ENCODE measurements around the gene MRPL21. TPM values are rescaled to one million over a fixed set of nuclear protein-coding genes. Genes with fewer than 3 reads are reported as not detected.

The MRPL21 gene
- total RNA-seq, 2 donors from 2014 or later: 41.1 to 76.9 TPM

DNA sequence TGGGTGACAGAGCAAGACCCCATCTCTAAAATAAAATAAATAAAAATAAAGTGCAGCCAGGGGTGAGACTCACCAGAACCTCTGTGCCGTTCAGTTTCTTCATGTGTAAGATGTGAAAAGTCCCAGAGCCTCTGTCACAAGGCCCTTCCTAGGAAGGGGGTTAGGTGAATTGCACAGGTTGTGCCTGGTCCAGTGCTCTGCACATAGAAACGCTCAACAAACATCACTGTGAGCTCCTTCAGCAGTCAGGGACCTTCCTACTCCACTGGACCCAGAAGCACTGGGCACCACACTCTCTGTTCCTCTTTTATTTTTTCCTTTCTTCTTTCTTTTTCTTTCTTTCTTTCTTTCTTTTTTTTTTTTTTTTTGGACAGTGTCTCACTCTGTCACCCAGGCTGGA lies 22.3 kb downstream of the MRPL21 start:
- H3K27me3 ChIP-seq (replicated peaks; ENCODE audit: insufficient read depth): no peaks in the 10 kb centered on the region
- no peak for TF ChIP-seq POLR2AphosphoS5 (IDR thresholded peaks at IDR 0.05)
- no peak for TF ChIP-seq CTCF (IDR thresholded peaks at IDR 0.05)
- no peak for TF ChIP-seq POLR2A (IDR thresholded peaks at IDR 0.05)
- no peaks in the 10 kb centered on the region for H3K9me3 ChIP-seq
- 98% methylated on average over 2 of the region's 2 CpGs for WGBS
- intact Hi-C loops (cut with DNase I): no loop called here
- no peak for DNase-seq (ENCODE audit: low spot score)
- H3K36me3 ChIP-seq: no peaks in the 10 kb centered on the region
- H3K27ac ChIP-seq: no peak overlapping the region
- no peaks in the 10 kb centered on the region for H3K4me1 ChIP-seq (replicated peaks)
- H3K4me3 ChIP-seq: no peak overlapping the region

DNA sequence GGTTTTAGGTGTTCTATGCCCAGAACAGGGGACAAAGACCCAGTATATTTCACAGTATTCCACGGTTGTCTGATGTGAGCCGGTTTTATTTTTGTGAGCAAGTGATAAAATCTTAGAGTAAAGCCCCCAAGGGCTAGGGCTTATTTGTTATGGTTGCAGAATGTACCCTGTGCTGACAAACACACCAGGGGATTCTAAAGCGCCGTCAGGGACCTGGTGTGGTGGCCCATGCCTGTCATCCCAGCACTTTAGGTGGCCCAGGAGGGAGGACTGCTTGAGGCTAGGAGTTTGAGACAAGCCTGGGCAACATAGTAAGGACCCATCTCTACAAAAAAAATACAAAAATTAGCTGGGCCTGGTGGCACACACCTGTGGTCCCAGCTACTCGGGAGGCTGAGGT lies 22.8 kb downstream of the MRPL21 start:
- no peak overlapping the region for H3K27ac ChIP-seq
- no peaks in the 10 kb centered on the region for H3K9me3 ChIP-seq
- H3K4me1 ChIP-seq (replicated peaks): no peaks in the 10 kb centered on the region
- no peaks in the 10 kb centered on the region for H3K27me3 ChIP-seq (replicated peaks; ENCODE audit: insufficient read depth)
- intact Hi-C loops (cut with DNase I): no loop called here
- WGBS: 85% methylated on average over 5 of the region's 5 CpGs
- TF ChIP-seq POLR2AphosphoS5 (IDR thresholded peaks at IDR 0.05) (no peak), CTCF (IDR thresholded peaks at IDR 0.05) (no peak), POLR2A (IDR thresholded peaks at IDR 0.05) (no peak)
- H3K4me3 ChIP-seq: no peak overlapping the region
- no peak for DNase-seq (ENCODE audit: low spot score)
- no peaks in the 10 kb centered on the region for H3K36me3 ChIP-seq

- TF ChIP-seq CTCF (IDR thresholded peaks at IDR 0.05) (no peak), POLR2A (IDR thresholded peaks at IDR 0.05) (no peak), POLR2AphosphoS5 (IDR thresholded peaks at IDR 0.05) (no peak)
- no peak for DNase-seq (ENCODE audit: low spot score)
- Histone ChIP-seq H3K36me3 (no peaks in the 10 kb centered on the region), H3K4me1 (replicated peaks) (peaks cover 7% of the 10 kb centered on the region), H3K9me3 (no peaks in the 10 kb centered on the region), H3K4me3 (no peak overlapping the region), H3K27ac (no peak overlapping the region), H3K27me3 (replicated peaks; ENCODE audit: insufficient read depth) (no peaks in the 10 kb centered on the region)
- WGBS: 83% methylated on average over 7 of the region's 7 CpGs
- intact Hi-C loops (cut with DNase I): no loop called here
These were observed 25.6 kb downstream of the MRPL21 start for GRCh38 chr11:68878022-68878421.

- Histone ChIP-seq H3K27ac (peak overlapping the region; percentile 47 to 58), H3K36me3 (no peaks in the 10 kb centered on the region), H3K4me3 (no peak overlapping the region), H3K9me3 (no peaks in the 10 kb centered on the region), H3K4me1 (replicated peaks) (peaks cover 7% of the 10 kb centered on the region), H3K27me3 (replicated peaks; ENCODE audit: insufficient read depth) (no peaks in the 10 kb centered on the region)
- 53% methylated on average over 12 of the region's 12 CpGs for WGBS
- TF ChIP-seq CTCF (IDR thresholded peaks at IDR 0.05): no peak
- TF ChIP-seq POLR2AphosphoS5 (IDR thresholded peaks at IDR 0.05): peak; percentile 46
- TF ChIP-seq POLR2A (IDR thresholded peaks at IDR 0.05): no peak
- intact Hi-C loops (cut with DNase I): no loop called here
- DNase-seq (ENCODE audit: low spot score): peak; percentile 20
These were observed 31.2 kb downstream of the MRPL21 start for GRCh38 chr11:68872216-68873003.

DNA sequence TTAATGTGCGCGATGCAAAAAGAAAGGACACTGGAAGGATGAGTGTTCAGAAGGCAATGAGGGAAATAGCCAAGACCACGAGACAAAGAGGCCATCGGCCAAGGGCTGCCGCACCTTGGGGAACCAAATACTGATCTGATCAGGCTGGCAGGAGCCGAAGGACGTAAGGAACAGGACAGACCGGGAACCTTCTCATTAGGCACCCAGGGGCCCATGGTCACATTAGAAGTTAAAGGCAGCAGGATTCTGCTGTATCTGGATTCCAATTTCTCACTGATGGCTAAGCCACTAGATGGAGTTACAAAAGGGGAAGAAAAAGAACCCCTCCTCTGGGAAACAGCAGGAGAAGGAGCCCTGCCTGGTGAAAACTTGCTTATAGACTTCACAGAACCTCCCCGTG lies 33.2 kb downstream of the MRPL21 start:
- Histone ChIP-seq H3K4me3 (peak overlapping the region in 1 of 2 donors; percentile 14), H3K4me1 (replicated peaks) (peaks cover 7% of the 10 kb centered on the region), H3K27ac (peak overlapping the region; percentile 47 to 58), H3K36me3 (no peaks in the 10 kb centered on the region), H3K9me3 (no peaks in the 10 kb centered on the region), H3K27me3 (replicated peaks; ENCODE audit: insufficient read depth) (no peaks in the 10 kb centered on the region)
- TF ChIP-seq POLR2A (IDR thresholded peaks at IDR 0.05) (no peak), POLR2AphosphoS5 (IDR thresholded peaks at IDR 0.05) (peak; percentile 4), CTCF (IDR thresholded peaks at IDR 0.05) (no peak)
- intact Hi-C loops (cut with DNase I): no loop called here
- DNase-seq (ENCODE audit: low spot score): peak; percentile 60
- 41% methylated on average over 9 of the region's 9 CpGs for WGBS

Measured in prostate gland (tissue), 2 donors.